Pancreas (tissue), 10 donors: Measurements from ENCODE around the gene ACO1. TPM values are rescaled to one million over a fixed set of nuclear protein-coding genes. Genes with fewer than 3 reads are reported as not detected.

Experiments used
- ATAC-seq, 4 donors: fragments of 200-7000 bp; cut with Tn5 transposase; one replicate each; pipeline versions ENCODE4 v1.8.0 to v1.9.1; 2020; ENCODE audit warnings: mild to moderate bottlenecking in 4 of 4, moderate library complexity in 4 of 4
- DNase-seq, 6 donors: peaks; one replicate each; pipeline ENCODE4 v3.0.0-alpha.2; 2020
- FAIRE-seq: peaks from 2 replicates; lab custom pipeline; 2012; peaks lifted over from hg19 to GRCh38; lab: Jason Lieb, UNC
- H3K27ac ChIP-seq, 4 donors: fragments of 200-600 bp; sonication (generic); 1 replicate in 3 of 4; 2 replicates in 1 of 4; pipeline versions ENCODE4 v1.5.0 to v1.8.0; 2020
- H3K27me3 ChIP-seq, 4 donors: fragments of 200-600 bp; one replicate each; pipeline ENCODE4 v1.8.0; 2021
- H3K36me3 ChIP-seq, 3 donors: fragments of 200-600 bp; sonication (generic) in 1 of 3; one replicate each; pipeline versions ENCODE4 v1.5.0 to v1.8.0; 2020 to 2021
- H3K4me1 ChIP-seq, 3 donors: fragments of 200-600 bp; one replicate each; pipeline ENCODE4 v1.8.0; 2021
- H3K4me3 ChIP-seq, 4 donors: fragments of 200-600 bp; sonication (generic) in 2 of 4; one replicate each; pipeline versions ENCODE4 v1.5.0 to v1.8.0; 2020 to 2021
- H3K9me3 ChIP-seq, 4 donors: fragments of 200-600 bp; one replicate each; pipeline ENCODE4 v1.8.0; 2021
- CTCF ChIP-seq, 4 donors: fragments of 200-600 bp; sonication (generic) in 3 of 4; IDR thresholded peaks; one replicate each; pipeline versions ENCODE4 v1.5.0 to v1.8.0; 2021; ENCODE audit warnings: antibody characterized with exemption in 4 of 4
- WGBS, 2 donors: extraction: QIAGEN DNeasy Blood & Tissue Kit; methylation state at CpG; one replicate each; pipeline ENCODE4 v1.1.7; 2013; 5-methylcytosine and 5-hydroxymethylcytosine counted together
- intact Hi-C, 3 donors: fragments of 100-400 bp; cut with DNase I; formaldehyde crosslinking; loops; one replicate each; pipeline versions ENCODE4 v1.11.1 to v1.14.2; 2022
- polyA plus RNA-seq, 2 donors: library from polyadenylated mRNA; stranded (reverse); fragments of 200-250 nt; gene quantifications; one replicate each; pipeline ENCODE4 v1.2.3, GENCODE V29; 2013
- total RNA-seq, 6 donors: library from RNA; stranded (reverse); fragmentation: NEBNext Ultra II Directional in 4 of 6; extraction: Animal tissue kit (Norgen Biotek cat#: 25700) in 4 of 6; gene quantifications; one replicate each; pipeline versions ENCODE4 v1.2.1 to v1.2.4, GENCODE V29; 2021 to 2023
- donor health status: healthy with polysubstance abuse.
- donor health status: DM: no; HTN: no; CAD: no; lungs with moderate emphysema.
- donor health status: DM: no; HTN: no; CAD: no.
- donor health status: control.
- donor health status: control.
- donor health status: Bipolar disorder and iron deficiency.
- donor health status: DM: yes; HTN: yes; CAD: no.
- donor health status: DM: no; HTN: no; CAD: no.
- donor health status: DM: no; HTN: no; CAD: no.
- donor health status: DM: yes; HTN: yes; CAD: no.

The ACO1 gene
- total and polyA plus RNA-seq, 8 donors, result 8.7 to 35.6 (median 29.0) TPM

GRCh38 chr9:32371279-32371678, 13.2 kb upstream of the ACO1 start:
- ATAC-seq (no peak), DNase-seq (no peak), FAIRE-seq (no peak)
- no peaks in the 10 kb centered on the region for H3K27me3 ChIP-seq
- H3K9me3 ChIP-seq, result no peaks in the 10 kb centered on the region
- no peaks in the 10 kb centered on the region for H3K36me3 ChIP-seq
- TF ChIP-seq CTCF (IDR thresholded peaks at IDR 0.05), result no peak
- H3K27ac ChIP-seq, result no peak overlapping the region
- no peaks in the 10 kb centered on the region for H3K4me1 ChIP-seq
- H3K4me3 ChIP-seq, result no peak overlapping the region
- intact Hi-C loops, result loop anchor here in 2 of 3 donors (10.0 kb wide), 2 partner anchors 214 to 604 kb away; no protein-coding TSS in a partner anchor

GRCh38 chr9:32371679-32372078, 12.8 kb upstream of the ACO1 start:
- no peak overlapping the region for H3K27ac ChIP-seq
- no peaks in the 10 kb centered on the region for H3K27me3 ChIP-seq
- DNase-seq (no peak), ATAC-seq (no peak), FAIRE-seq (no peak)
- no peaks in the 10 kb centered on the region for H3K9me3 ChIP-seq
- H3K4me1 ChIP-seq, result no peaks in the 10 kb centered on the region
- WGBS, 2 donors, result 68 to 73% methylated on average over 2 of the region's 2 CpGs
- H3K36me3 ChIP-seq, result no peaks in the 10 kb centered on the region
- no peak for TF ChIP-seq CTCF (IDR thresholded peaks at IDR 0.05)
- intact Hi-C loops, result loop anchor here in 2 of 3 donors (10.0 kb wide), 2 partner anchors 213 to 603 kb away; no protein-coding TSS in a partner anchor
- H3K4me3 ChIP-seq, result no peak overlapping the region

- H3K36me3 ChIP-seq, result no peaks in the 10 kb centered on the region
- ATAC-seq (no peak), DNase-seq (no peak), FAIRE-seq (no peak)
- 29 to 40% methylated on average over 2 of the region's 2 CpGs for WGBS, 2 donors
- TF ChIP-seq CTCF (IDR thresholded peaks at IDR 0.05), result no peak
- H3K4me1 ChIP-seq, result no peaks in the 10 kb centered on the region
- H3K9me3 ChIP-seq, result no peaks in the 10 kb centered on the region
- no peak overlapping the region for H3K27ac ChIP-seq
- intact Hi-C loops, result loop anchor here in 2 of 3 donors (5.0 to 10.0 kb wide), 3 partner anchors 201 to 599 kb away; no protein-coding TSS in a partner anchor
- H3K4me3 ChIP-seq, result no peak overlapping the region
- no peaks in the 10 kb centered on the region for H3K27me3 ChIP-seq
Measured at GRCh38 chr9:32376285-32376684, 8.2 kb upstream of the ACO1 start.

- FAIRE-seq, result peak; percentile 5
Measured at GRCh38 chr9:32378496-32378895, 5.9 kb upstream of the ACO1 start.

More at GRCh38 chr9:32378496-32378895, 5.9 kb upstream of the ACO1 start:
- ATAC-seq (peak; percentile 93 to 97 (median 96)), DNase-seq (peak in 1 of 6 donors; percentile 34)
- Histone ChIP-seq H3K4me3 (no peak overlapping the region), H3K4me1 (no peaks in the 10 kb centered on the region), H3K27ac (no peak overlapping the region), H3K9me3 (no peaks in the 10 kb centered on the region), H3K27me3 (no peaks in the 10 kb centered on the region), H3K36me3 (no peaks in the 10 kb centered on the region)
- WGBS, 2 donors, result 0% methylated on average over 3 of the region's 3 CpGs
- TF ChIP-seq CTCF (IDR thresholded peaks at IDR 0.05), result peak; percentile 24 to 67 (median 48)
- intact Hi-C loops, result loop anchor here in 2 of 3 donors (5.0 to 10.0 kb wide), 3 partner anchors 199 to 596 kb away; no protein-coding TSS in a partner anchor
